ENCODE data around the gene IRX5.

Gene IRX5

GRCh38 chr16:54957403-54958166 is 26.9 kb downstream of the IRX5 start:
- H3K27ac ChIP-seq (ENCODE audit: low read depth, low read length), result no peak overlapping the region
- H3K4me3 ChIP-seq (ENCODE audit: low read depth in 1 of 2, low read length in 2 of 2), result no peak overlapping the region
- H3K36me3 ChIP-seq (ENCODE audit: insufficient read depth, low read length), result no peaks in the 10 kb centered on the region
- peaks cover 0 to 6% of the 10 kb centered on the region in 2 donors for H3K27me3 ChIP-seq (ENCODE audit: control insufficient read depth in 1 of 2, insufficient read depth in 2 of 2, low read length in 2 of 2)
- H3K9me3 ChIP-seq (ENCODE audit: low read length), result no peaks in the 10 kb centered on the region
- H3K4me1 ChIP-seq (ENCODE audit: insufficient read depth, low read length), result no peaks in the 10 kb centered on the region
- H3K9ac ChIP-seq (ENCODE audit: low read length), result no peak overlapping the region

GRCh38 chr16:54962045-54962444 is 31.4 kb downstream of the IRX5 start:
- H3K4me1 ChIP-seq (ENCODE audit: insufficient read depth, low read length), result no peaks in the 10 kb centered on the region
- no peak overlapping the region for H3K27ac ChIP-seq (ENCODE audit: low read depth, low read length)
- H3K4me3 ChIP-seq (ENCODE audit: low read depth in 1 of 2, low read length in 2 of 2), result no peak overlapping the region
- H3K27me3 ChIP-seq (ENCODE audit: control insufficient read depth in 1 of 2, insufficient read depth in 2 of 2, low read length in 2 of 2), result peaks cover 0 to 3% of the 10 kb centered on the region in 2 donors
- H3K9ac ChIP-seq (ENCODE audit: low read length), result no peak overlapping the region
- no peaks in the 10 kb centered on the region for H3K36me3 ChIP-seq (ENCODE audit: insufficient read depth, low read length)
- H3K9me3 ChIP-seq (ENCODE audit: low read length), result no peaks in the 10 kb centered on the region

GRCh38 chr16:54964239-54964638 is 33.6 kb downstream of the IRX5 start:
- Histone ChIP-seq H3K4me1 (ENCODE audit: insufficient read depth, low read length) (no peaks in the 10 kb centered on the region), H3K36me3 (ENCODE audit: insufficient read depth, low read length) (no peaks in the 10 kb centered on the region), H3K27me3 (ENCODE audit: control insufficient read depth in 1 of 2, insufficient read depth in 2 of 2, low read length in 2 of 2) (peaks cover 0 to 3% of the 10 kb centered on the region in 2 donors), H3K9me3 (ENCODE audit: low read length) (no peaks in the 10 kb centered on the region), H3K9ac (ENCODE audit: low read length) (no peak overlapping the region), H3K4me3 (ENCODE audit: low read depth in 1 of 2, low read length in 2 of 2) (no peak overlapping the region), H3K27ac (ENCODE audit: low read depth, low read length) (no peak overlapping the region)

GRCh38 chr16:54965464-54965863 is 34.8 kb downstream of the IRX5 start:
- Histone ChIP-seq H3K4me1 (ENCODE audit: insufficient read depth, low read length) (no peaks in the 10 kb centered on the region), H3K4me3 (ENCODE audit: low read depth in 1 of 2, low read length in 2 of 2) (no peak overlapping the region), H3K9ac (ENCODE audit: low read length) (no peak overlapping the region), H3K9me3 (ENCODE audit: low read length) (no peaks in the 10 kb centered on the region), H3K36me3 (ENCODE audit: insufficient read depth, low read length) (no peaks in the 10 kb centered on the region), H3K27ac (ENCODE audit: low read depth, low read length) (no peak overlapping the region), H3K27me3 (ENCODE audit: control insufficient read depth in 1 of 2, insufficient read depth in 2 of 2, low read length in 2 of 2) (peaks cover 0 to 3% of the 10 kb centered on the region in 2 donors)

GRCh38 chr16:54968011-54968410 is 37.3 kb downstream of the IRX5 start:
- Histone ChIP-seq H3K27me3 (ENCODE audit: control insufficient read depth in 1 of 2, insufficient read depth in 2 of 2, low read length in 2 of 2) (peaks cover 0 to 3% of the 10 kb centered on the region in 2 donors), H3K27ac (ENCODE audit: low read depth, low read length) (no peak overlapping the region), H3K36me3 (ENCODE audit: insufficient read depth, low read length) (no peaks in the 10 kb centered on the region), H3K9me3 (ENCODE audit: low read length) (no peaks in the 10 kb centered on the region), H3K4me3 (ENCODE audit: low read depth in 1 of 2, low read length in 2 of 2) (no peak overlapping the region), H3K9ac (ENCODE audit: low read length) (no peak overlapping the region), H3K4me1 (ENCODE audit: insufficient read depth, low read length) (no peaks in the 10 kb centered on the region)

GRCh38 chr16:54968784-54969183 is 38.1 kb downstream of the IRX5 start:
- Histone ChIP-seq H3K4me1 (ENCODE audit: insufficient read depth, low read length) (no peaks in the 10 kb centered on the region), H3K27me3 (ENCODE audit: control insufficient read depth in 1 of 2, insufficient read depth in 2 of 2, low read length in 2 of 2) (peaks cover 0 to 3% of the 10 kb centered on the region in 2 donors), H3K9me3 (ENCODE audit: low read length) (no peaks in the 10 kb centered on the region), H3K4me3 (ENCODE audit: low read depth in 1 of 2, low read length in 2 of 2) (no peak overlapping the region), H3K27ac (ENCODE audit: low read depth, low read length) (no peak overlapping the region), H3K36me3 (ENCODE audit: insufficient read depth, low read length) (no peaks in the 10 kb centered on the region), H3K9ac (ENCODE audit: low read length) (no peak overlapping the region)

GRCh38 chr16:54970016-54970415 is 39.4 kb downstream of the IRX5 start:
- Histone ChIP-seq H3K27me3 (ENCODE audit: control insufficient read depth in 1 of 2, insufficient read depth in 2 of 2, low read length in 2 of 2) (peaks cover under 1 to 7% of the 10 kb centered on the region in 2 donors), H3K9me3 (ENCODE audit: low read length) (no peaks in the 10 kb centered on the region), H3K9ac (ENCODE audit: low read length) (no peak overlapping the region), H3K4me1 (ENCODE audit: insufficient read depth, low read length) (no peaks in the 10 kb centered on the region), H3K4me3 (ENCODE audit: low read depth in 1 of 2, low read length in 2 of 2) (no peak overlapping the region), H3K36me3 (ENCODE audit: insufficient read depth, low read length) (no peaks in the 10 kb centered on the region), H3K27ac (ENCODE audit: low read depth, low read length) (no peak overlapping the region)

- no peak overlapping the region for H3K4me3 ChIP-seq (ENCODE audit: low read depth in 1 of 2, low read length in 2 of 2)
- no peaks in the 10 kb centered on the region for H3K4me1 ChIP-seq (ENCODE audit: insufficient read depth, low read length)
- peaks cover 0 to 8% of the 10 kb centered on the region in 2 donors for H3K27me3 ChIP-seq (ENCODE audit: control insufficient read depth in 1 of 2, insufficient read depth in 2 of 2, low read length in 2 of 2)
- H3K9ac ChIP-seq (ENCODE audit: low read length), result no peak overlapping the region
- H3K27ac ChIP-seq (ENCODE audit: low read depth, low read length), result no peak overlapping the region
- H3K36me3 ChIP-seq (ENCODE audit: insufficient read depth, low read length), result no peaks in the 10 kb centered on the region
- H3K9me3 ChIP-seq (ENCODE audit: low read length), result no peaks in the 10 kb centered on the region
Observed at GRCh38 chr16:54974367-54974766, 43.7 kb downstream of the IRX5 start.

- no peak overlapping the region for H3K4me3 ChIP-seq (ENCODE audit: low read depth in 1 of 2, low read length in 2 of 2)
- no peaks in the 10 kb centered on the region for H3K36me3 ChIP-seq (ENCODE audit: insufficient read depth, low read length)
- peaks cover 0 to 8% of the 10 kb centered on the region in 2 donors for H3K27me3 ChIP-seq (ENCODE audit: control insufficient read depth in 1 of 2, insufficient read depth in 2 of 2, low read length in 2 of 2)
- no peak overlapping the region for H3K9ac ChIP-seq (ENCODE audit: low read length)
- H3K9me3 ChIP-seq (ENCODE audit: low read length), result no peaks in the 10 kb centered on the region
- H3K4me1 ChIP-seq (ENCODE audit: insufficient read depth, low read length), result no peaks in the 10 kb centered on the region
- no peak overlapping the region for H3K27ac ChIP-seq (ENCODE audit: low read depth, low read length)
Observed at GRCh38 chr16:54976651-54977200, 46.1 kb downstream of the IRX5 start.

GRCh38 chr16:54977211-54977610 is 46.5 kb downstream of the IRX5 start:
- H3K4me1 ChIP-seq (ENCODE audit: insufficient read depth, low read length), result no peaks in the 10 kb centered on the region
- H3K27me3 ChIP-seq (ENCODE audit: control insufficient read depth in 1 of 2, insufficient read depth in 2 of 2, low read length in 2 of 2), result peaks cover 0 to 8% of the 10 kb centered on the region in 2 donors
- no peaks in the 10 kb centered on the region for H3K9me3 ChIP-seq (ENCODE audit: low read length)
- H3K27ac ChIP-seq (ENCODE audit: low read depth, low read length), result no peak overlapping the region
- H3K36me3 ChIP-seq (ENCODE audit: insufficient read depth, low read length), result no peaks in the 10 kb centered on the region
- H3K9ac ChIP-seq (ENCODE audit: low read length), result no peak overlapping the region
- no peak overlapping the region for H3K4me3 ChIP-seq (ENCODE audit: low read depth in 1 of 2, low read length in 2 of 2)

- no peaks in the 10 kb centered on the region for H3K9me3 ChIP-seq (ENCODE audit: low read length)
- no peak overlapping the region for H3K27ac ChIP-seq (ENCODE audit: low read depth, low read length)
Observed at GRCh38 chr16:54980821-54981220, 50.2 kb downstream of the IRX5 start.

More at GRCh38 chr16:54980821-54981220, 50.2 kb downstream of the IRX5 start:
- Histone ChIP-seq H3K4me1 (ENCODE audit: insufficient read depth, low read length) (no peaks in the 10 kb centered on the region), H3K36me3 (ENCODE audit: insufficient read depth, low read length) (no peaks in the 10 kb centered on the region), H3K9ac (ENCODE audit: low read length) (no peak overlapping the region), H3K27me3 (ENCODE audit: control insufficient read depth in 1 of 2, insufficient read depth in 2 of 2, low read length in 2 of 2) (no peaks in the 10 kb centered on the region), H3K4me3 (ENCODE audit: low read depth in 1 of 2, low read length in 2 of 2) (no peak overlapping the region)

Measured in muscle layer of colon (tissue), 2 donors.